K562 (cell line): ENCODE results near the gene PRXL2B. TPM values are rescaled to one million over a fixed set of nuclear protein-coding genes. Genes with fewer than 3 reads are reported as not detected.

ENCODE experiments used
- KAT7 ChIP-seq: sonication (generic); formaldehyde crosslinking; IDR thresholded peaks from 2 replicates; pipeline ENCODE4 v1.8.0; 2022; ENCODE audit warnings: missing genetic modification reagents, mild to moderate bottlenecking, borderline replicate concordance
- KDM4B ChIP-seq, 2 experiments: fragments of 450-650 bp in 1 of 2; sonication (generic) in 1 of 2; IDR thresholded peaks; 2 replicates each; pipeline ENCODE4 v1.6.1; 2016 to 2017; ENCODE audit warnings: borderline replicate concordance in 2 of 2, antibody characterized with exemption in 1 of 2, low read depth in 1 of 2, mild to moderate bottlenecking in 1 of 2
- KLF16 ChIP-seq: IDR thresholded peaks from 2 replicates; pipeline ENCODE4 v1.6.1; 2016; ENCODE audit warnings: antibody characterized with exemption
- POLR2G ChIP-seq: fragments of 200-400 bp; formaldehyde crosslinking; IDR thresholded peaks from 2 replicates; pipeline ENCODE4 v1.6.1; 2017; ENCODE audit warnings: low read depth, mild to moderate bottlenecking, antibody characterized with exemption, low read length, moderate library complexity
- THRB ChIP-seq: fragments of 450-650 bp; formaldehyde crosslinking; conservative IDR thresholded peaks from 2 replicates; pipeline ENCODE4 v1.4.0; 2022; ENCODE audit warnings: mild to moderate bottlenecking, missing genetic modification characterization
- ZBTB11 ChIP-seq, 3 experiments: fragments of 200-800 bp in 1 of 3; fragments of 250-450 bp in 1 of 3; fragments of 450-650 bp in 1 of 3; sonication (Bioruptor Pico) in 1 of 3; sonication (Bioruptor generic) in 1 of 3; formaldehyde crosslinking in 1 of 3; IDR thresholded peaks; 2 replicates each; pipeline versions ENCODE4 v1.6.1 to v1.8.0; 2016 to 2022; ENCODE audit warnings: mild to moderate bottlenecking in 2 of 3, missing genetic modification characterization in 2 of 3, missing compliant biosample characterization in 1 of 3, moderate library complexity in 1 of 3
- ZNF586 ChIP-seq: fragments of 450-650 bp; formaldehyde crosslinking; conservative IDR thresholded peaks from 2 replicates; pipeline ENCODE4 v1.4.0; 2020; ENCODE audit warnings: mild to moderate bottlenecking, moderate library complexity
- ZNF589 ChIP-seq: fragments of 200-800 bp; sonication (Bioruptor generic); IDR thresholded peaks from 2 replicates; pipeline ENCODE4 v1.6.1; 2016; ENCODE audit warnings: low read depth, missing genetic modification characterization, missing compliant biosample characterization
- polyA plus RNA-seq, 8 experiments: library from polyadenylated mRNA; depleted of rRNA in 4 of 8; stranded (reverse) in 5 of 8; unstranded in 3 of 8; fragments of >200 nt; fragmentation: Nextera tagmentation in 2 of 8; fragmentation: Illumina TruSeq in 1 of 8; extraction: Ambion mirVana in 2 of 8; extraction: Trizol in 1 of 8; gene quantifications; 2 replicates each; pipeline versions ENCODE4 v1.2.1 to v1.2.3, GENCODE V29; 2011 to 2014; ENCODE audit warnings: inconsistent platforms in 1 of 8, missing spikeins in 1 of 8
- total RNA-seq, 7 experiments: library from RNA; depleted of rRNA in 6 of 7; stranded (reverse); fragments of >200 nt in 6 of 7; fragmentation: Illumina TruSeq in 2 of 7; extraction: Trizol in 2 of 7; gene quantifications; 2 replicates each; pipeline versions ENCODE4 v1.2.1 to v1.2.3, GENCODE V29; 2011 to 2021; ENCODE audit warnings: low replicate concordance in 1 of 7
- TF ChIP-seq, protein P1 (sequence below): fragments of 250-450 bp; sonication (Bioruptor Pico); IDR thresholded peaks from 2 replicates; pipeline ENCODE4 v1.4.0; 2020
- TF ChIP-seq, protein P2 (sequence below): sonication (generic); formaldehyde crosslinking; IDR thresholded peaks from 2 replicates; pipeline ENCODE4 v1.8.0; 2022; ENCODE audit warnings: mild to moderate bottlenecking, missing genetic modification reagents
- TF ChIP-seq, protein P3 (sequence below): IDR thresholded peaks from 2 replicates; pipeline ENCODE4 v1.6.1; 2012; ENCODE audit warnings: low read depth, low read length, improper control_type of control experiment, borderline replicate concordance

Gene PRXL2B
- total and polyA plus RNA-seq, 9 of the 15 experiments (the other 6 are each of a cell fraction or from before 2014, with no cell fraction given), result 0.99 to 25.3 (median 11.8) TPM

- TF ChIP-seq, protein P1, sequence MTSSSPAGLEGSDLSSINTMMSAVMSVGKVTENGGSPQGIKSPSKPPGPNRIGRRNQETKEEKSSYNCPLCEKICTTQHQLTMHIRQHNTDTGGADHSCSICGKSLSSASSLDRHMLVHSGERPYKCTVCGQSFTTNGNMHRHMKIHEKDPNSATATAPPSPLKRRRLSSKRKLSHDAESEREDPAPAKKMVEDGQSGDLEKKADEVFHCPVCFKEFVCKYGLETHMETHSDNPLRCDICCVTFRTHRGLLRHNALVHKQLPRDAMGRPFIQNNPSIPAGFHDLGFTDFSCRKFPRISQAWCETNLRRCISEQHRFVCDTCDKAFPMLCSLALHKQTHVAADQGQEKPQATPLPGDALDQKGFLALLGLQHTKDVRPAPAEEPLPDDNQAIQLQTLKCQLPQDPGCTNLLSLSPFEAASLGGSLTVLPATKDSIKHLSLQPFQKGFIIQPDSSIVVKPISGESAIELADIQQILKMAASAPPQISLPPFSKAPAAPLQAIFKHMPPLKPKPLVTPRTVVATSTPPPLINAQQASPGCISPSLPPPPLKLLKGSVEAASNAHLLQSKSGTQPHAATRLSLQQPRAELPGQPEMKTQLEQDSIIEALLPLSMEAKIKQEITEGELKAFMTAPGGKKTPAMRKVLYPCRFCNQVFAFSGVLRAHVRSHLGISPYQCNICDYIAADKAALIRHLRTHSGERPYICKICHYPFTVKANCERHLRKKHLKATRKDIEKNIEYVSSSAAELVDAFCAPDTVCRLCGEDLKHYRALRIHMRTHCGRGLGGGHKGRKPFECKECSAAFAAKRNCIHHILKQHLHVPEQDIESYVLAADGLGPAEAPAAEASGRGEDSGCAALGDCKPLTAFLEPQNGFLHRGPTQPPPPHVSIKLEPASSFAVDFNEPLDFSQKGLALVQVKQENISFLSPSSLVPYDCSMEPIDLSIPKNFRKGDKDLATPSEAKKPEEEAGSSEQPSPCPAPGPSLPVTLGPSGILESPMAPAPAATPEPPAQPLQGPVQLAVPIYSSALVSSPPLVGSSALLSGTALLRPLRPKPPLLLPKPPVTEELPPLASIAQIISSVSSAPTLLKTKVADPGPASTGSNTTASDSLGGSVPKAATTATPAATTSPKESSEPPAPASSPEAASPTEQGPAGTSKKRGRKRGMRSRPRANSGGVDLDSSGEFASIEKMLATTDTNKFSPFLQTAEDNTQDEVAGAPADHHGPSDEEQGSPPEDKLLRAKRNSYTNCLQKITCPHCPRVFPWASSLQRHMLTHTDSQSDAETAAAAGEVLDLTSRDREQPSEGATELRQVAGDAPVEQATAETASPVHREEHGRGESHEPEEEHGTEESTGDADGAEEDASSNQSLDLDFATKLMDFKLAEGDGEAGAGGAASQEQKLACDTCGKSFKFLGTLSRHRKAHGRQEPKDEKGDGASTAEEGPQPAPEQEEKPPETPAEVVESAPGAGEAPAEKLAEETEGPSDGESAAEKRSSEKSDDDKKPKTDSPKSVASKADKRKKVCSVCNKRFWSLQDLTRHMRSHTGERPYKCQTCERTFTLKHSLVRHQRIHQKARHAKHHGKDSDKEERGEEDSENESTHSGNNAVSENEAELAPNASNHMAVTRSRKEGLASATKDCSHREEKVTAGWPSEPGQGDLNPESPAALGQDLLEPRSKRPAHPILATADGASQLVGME, result no peak
- no peak for TF ChIP-seq ZNF589
- TF ChIP-seq KAT7, result no peak
- TF ChIP-seq, protein P2, sequence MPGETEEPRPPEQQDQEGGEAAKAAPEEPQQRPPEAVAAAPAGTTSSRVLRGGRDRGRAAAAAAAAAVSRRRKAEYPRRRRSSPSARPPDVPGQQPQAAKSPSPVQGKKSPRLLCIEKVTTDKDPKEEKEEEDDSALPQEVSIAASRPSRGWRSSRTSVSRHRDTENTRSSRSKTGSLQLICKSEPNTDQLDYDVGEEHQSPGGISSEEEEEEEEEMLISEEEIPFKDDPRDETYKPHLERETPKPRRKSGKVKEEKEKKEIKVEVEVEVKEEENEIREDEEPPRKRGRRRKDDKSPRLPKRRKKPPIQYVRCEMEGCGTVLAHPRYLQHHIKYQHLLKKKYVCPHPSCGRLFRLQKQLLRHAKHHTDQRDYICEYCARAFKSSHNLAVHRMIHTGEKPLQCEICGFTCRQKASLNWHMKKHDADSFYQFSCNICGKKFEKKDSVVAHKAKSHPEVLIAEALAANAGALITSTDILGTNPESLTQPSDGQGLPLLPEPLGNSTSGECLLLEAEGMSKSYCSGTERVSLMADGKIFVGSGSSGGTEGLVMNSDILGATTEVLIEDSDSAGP (CRISPR knock-in tag), result no peak
- no peak for TF ChIP-seq KLF16
- peak; percentile 38; the same call in 1 of the 2 replicates for TF ChIP-seq POLR2G
- no peak for TF ChIP-seq ZNF586
- no peak for TF ChIP-seq KDM4B (IDR thresholded peaks at IDR 0.05; ENCODE audit: borderline replicate concordance in 2 of 2, low read depth in 1 of 2)
- TF ChIP-seq ZBTB11 (CRISPR knock-in tag; IDR thresholded peaks at IDR 0.05), result no peak
- no peak for TF ChIP-seq THRB
- TF ChIP-seq, protein P3, sequence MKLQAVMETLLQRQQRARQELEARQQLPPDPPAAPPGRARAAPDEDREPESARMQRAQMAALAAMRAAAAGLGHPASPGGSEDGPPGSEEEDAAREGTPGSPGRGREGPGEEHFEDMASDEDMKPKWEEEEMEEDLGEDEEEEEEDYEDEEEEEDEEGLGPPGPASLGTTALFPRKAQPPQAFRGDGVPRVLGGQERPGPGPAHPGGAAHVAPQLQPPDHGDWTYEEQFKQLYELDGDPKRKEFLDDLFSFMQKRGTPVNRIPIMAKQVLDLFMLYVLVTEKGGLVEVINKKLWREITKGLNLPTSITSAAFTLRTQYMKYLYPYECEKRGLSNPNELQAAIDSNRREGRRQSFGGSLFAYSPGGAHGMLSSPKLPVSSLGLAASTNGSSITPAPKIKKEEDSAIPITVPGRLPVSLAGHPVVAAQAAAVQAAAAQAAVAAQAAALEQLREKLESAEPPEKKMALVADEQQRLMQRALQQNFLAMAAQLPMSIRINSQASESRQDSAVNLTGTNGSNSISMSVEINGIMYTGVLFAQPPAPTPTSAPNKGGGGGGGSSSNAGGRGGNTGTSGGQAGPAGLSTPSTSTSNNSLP, result no peak
Observed at GRCh38 chr1:2540816-2541492, 45.6 kb upstream of the PRXL2B start (continued).
